ENCODE measurements around the gene MCM5.

Gene MCM5

GRCh38 chr22:35419756-35420155 lies 19.8 kb downstream of the MCM5 start:
- TF ChIP-seq NFIC (IDR thresholded peaks at IDR 0.05) (no peak), REST (IDR thresholded peaks at IDR 0.05; ENCODE audit: low read depth) (no peak), TAF1 (IDR thresholded peaks at IDR 0.05; ENCODE audit: low read depth) (no peak), ZBTB7A (IDR thresholded peaks at IDR 0.05; ENCODE audit: low read depth) (no peak), TEAD4 (IDR thresholded peaks at IDR 0.05) (no peak), CEBPB (IDR thresholded peaks at IDR 0.05) (no peak), FOXM1 (IDR thresholded peaks at IDR 0.05; ENCODE audit: borderline replicate concordance, low read depth) (no peak), TCF12 (IDR thresholded peaks at IDR 0.05; ENCODE audit: low read depth) (no peak), CREB1 (IDR thresholded peaks at IDR 0.05; ENCODE audit: low read depth) (no peak), EP300 (IDR thresholded peaks at IDR 0.05; ENCODE audit: borderline replicate concordance) (no peak), RAD21 (IDR thresholded peaks at IDR 0.05; ENCODE audit: low read depth) (no peak), USF1 (IDR thresholded peaks at IDR 0.05) (no peak), MAX (IDR thresholded peaks at IDR 0.05) (no peak), YY1 (IDR thresholded peaks at IDR 0.05; ENCODE audit: low read depth) (no peak), EGR1 (IDR thresholded peaks at IDR 0.05) (no peak)

GRCh38 chr22:35421121-35421520 lies 21.2 kb downstream of the MCM5 start:
- TF ChIP-seq TEAD4 (IDR thresholded peaks at IDR 0.05) (no peak), YY1 (IDR thresholded peaks at IDR 0.05; ENCODE audit: low read depth) (no peak), CREB1 (IDR thresholded peaks at IDR 0.05; ENCODE audit: low read depth) (no peak)

- TF ChIP-seq CEBPB (IDR thresholded peaks at IDR 0.05) (no peak), EGR1 (IDR thresholded peaks at IDR 0.05) (no peak), ZBTB7A (IDR thresholded peaks at IDR 0.05; ENCODE audit: low read depth) (no peak), NFIC (IDR thresholded peaks at IDR 0.05) (no peak), MAX (IDR thresholded peaks at IDR 0.05) (no peak), FOXM1 (IDR thresholded peaks at IDR 0.05; ENCODE audit: borderline replicate concordance, low read depth) (no peak), USF1 (IDR thresholded peaks at IDR 0.05) (no peak)
Observed at GRCh38 chr22:35422145-35422544, 22.2 kb downstream of the MCM5 start.

GRCh38 chr22:35422936-35423335 lies 23.0 kb downstream of the MCM5 start:
- no peak for TF ChIP-seq ZBTB7A (IDR thresholded peaks at IDR 0.05; ENCODE audit: low read depth)
- no peak for TF ChIP-seq CEBPB (IDR thresholded peaks at IDR 0.05)
- TF ChIP-seq RAD21 (IDR thresholded peaks at IDR 0.05; ENCODE audit: low read depth) = no peak
- TF ChIP-seq TAF1 (IDR thresholded peaks at IDR 0.05; ENCODE audit: low read depth) = no peak
- no peak for TF ChIP-seq MAX (IDR thresholded peaks at IDR 0.05)
- no peak for TF ChIP-seq FOXM1 (IDR thresholded peaks at IDR 0.05; ENCODE audit: borderline replicate concordance, low read depth)
- TF ChIP-seq TEAD4 (IDR thresholded peaks at IDR 0.05) = no peak
- TF ChIP-seq CREB1 (IDR thresholded peaks at IDR 0.05; ENCODE audit: low read depth) = no peak
- no peak for TF ChIP-seq TCF12 (IDR thresholded peaks at IDR 0.05; ENCODE audit: low read depth)
- no peak for TF ChIP-seq USF1 (IDR thresholded peaks at IDR 0.05)
- TF ChIP-seq EP300 (IDR thresholded peaks at IDR 0.05; ENCODE audit: borderline replicate concordance) = no peak

- TF ChIP-seq RAD21 (IDR thresholded peaks at IDR 0.05; ENCODE audit: low read depth) (no peak), FOXM1 (IDR thresholded peaks at IDR 0.05; ENCODE audit: borderline replicate concordance, low read depth) (no peak), NFIC (IDR thresholded peaks at IDR 0.05) (no peak), ZBTB7A (IDR thresholded peaks at IDR 0.05; ENCODE audit: low read depth) (no peak), CREB1 (IDR thresholded peaks at IDR 0.05; ENCODE audit: low read depth) (no peak), YY1 (IDR thresholded peaks at IDR 0.05; ENCODE audit: low read depth) (no peak), USF1 (IDR thresholded peaks at IDR 0.05) (no peak), TCF12 (IDR thresholded peaks at IDR 0.05; ENCODE audit: low read depth) (no peak), TAF1 (IDR thresholded peaks at IDR 0.05; ENCODE audit: low read depth) (no peak), REST (IDR thresholded peaks at IDR 0.05; ENCODE audit: low read depth) (no peak), MAX (IDR thresholded peaks at IDR 0.05) (no peak), EGR1 (IDR thresholded peaks at IDR 0.05) (no peak), EP300 (IDR thresholded peaks at IDR 0.05; ENCODE audit: borderline replicate concordance) (no peak)
Observed at GRCh38 chr22:35424081-35424480, 24.1 kb downstream of the MCM5 start.

Measured in Ishikawa (cell line).